Measurements from ENCODE around the gene EIF2S3B.

Gene EIF2S3B

GRCh38 chr12:10554756-10555481, 49.2 kb downstream of the EIF2S3B start:
- no peak for DNase-seq

DNA sequence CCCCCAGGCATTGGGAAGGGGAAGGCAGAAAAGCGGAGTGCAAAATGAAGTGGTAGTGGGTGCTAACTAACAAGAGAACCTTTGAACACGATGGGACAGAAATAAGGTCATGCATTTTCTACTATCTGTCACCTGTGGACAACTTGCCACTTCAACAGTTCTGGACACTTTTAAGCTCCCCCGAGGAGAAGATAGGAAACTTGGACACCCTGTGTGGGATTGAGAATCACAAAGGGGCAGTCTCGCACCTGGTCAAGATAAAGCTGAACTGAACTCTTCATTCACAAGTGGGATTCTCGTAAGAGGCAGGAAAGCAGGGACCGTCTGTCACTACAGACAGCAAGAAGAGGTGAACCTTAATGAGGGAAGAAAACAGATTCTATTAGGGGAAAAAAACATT, 51.6 kb downstream of the EIF2S3B start:
- DNase-seq, result no peak

- no peak for DNase-seq
Measured at GRCh38 chr12:10557766-10558165, 52.1 kb downstream of the EIF2S3B start.
